GM12878 (cell line): ENCODE results near the gene CRTC2.

Source experiments
- BCL11A ChIP-seq: IDR thresholded peaks from 2 replicates; pipeline ENCODE4 v1.6.1; 2011; ENCODE audit warnings: low read depth, low read length
- BMI1 ChIP-seq: fragments of 450-650 bp; IDR thresholded peaks from 2 replicates; pipeline ENCODE4 v1.6.1; 2016; ENCODE audit warnings: mild to moderate bottlenecking, moderate library complexity, borderline replicate concordance
- CTCF ChIP-seq, 3 experiments: IDR thresholded peaks in 2 of 3; conservative IDR thresholded peaks in 1 of 3; 2 replicates each; pipeline ENCODE4 v1.5.1; 2011; ENCODE audit warnings: low read depth in 3 of 3, low read length in 3 of 3, mild to moderate bottlenecking in 3 of 3, control low read depth in 2 of 3, moderate library complexity in 2 of 3, inconsistent platforms in 1 of 3, mixed read lengths in 1 of 3; ENCODE audit not compliant: control insufficient read depth in 2 of 3, insufficient read depth in 1 of 3; ENCODE audit errors: extremely low read depth in 1 of 3
- MLLT1 ChIP-seq: fragments of 450-650 bp; IDR thresholded peaks from 2 replicates; pipeline ENCODE4 v1.6.1; 2016; ENCODE audit warnings: mild to moderate bottlenecking
- NBN ChIP-seq: fragments of 450-650 bp; IDR thresholded peaks from 2 replicates; pipeline ENCODE4 v1.6.1; 2016
- POLR2AphosphoS5 ChIP-seq: IDR thresholded peaks from 2 replicates; pipeline ENCODE4 v1.6.1; 2011; ENCODE audit warnings: mild to moderate bottlenecking, low read length, inconsistent platforms
- SKIL ChIP-seq: fragments of 450-650 bp; IDR thresholded peaks from 2 replicates; pipeline ENCODE4 v1.6.1; 2017; ENCODE audit warnings: mild to moderate bottlenecking, low read depth, inconsistent platforms; ENCODE audit not compliant: poor library complexity, severe bottlenecking
- SMARCA5 ChIP-seq: fragments of 450-650 bp; IDR thresholded peaks from 2 replicates; pipeline ENCODE4 v1.6.1; 2017; ENCODE audit warnings: mild to moderate bottlenecking
- TARDBP ChIP-seq: IDR thresholded peaks from 2 replicates; pipeline ENCODE4 v1.6.1; 2016; ENCODE audit warnings: borderline replicate concordance
- TCF7 ChIP-seq: IDR thresholded peaks from 2 replicates; pipeline ENCODE4 v1.6.1; 2014; ENCODE audit warnings: antibody characterized with exemption, borderline replicate concordance
- TF ChIP-seq, protein P1 (sequence below): IDR thresholded peaks from 2 replicates; pipeline ENCODE4 v1.6.1; 2012; ENCODE audit warnings: low read depth, low read length, improper control_type of control experiment

- TF ChIP-seq TARDBP (no peak), MLLT1 (no peak), CTCF (IDR thresholded peaks at IDR 0.05 in 2 of 3, conservative IDR thresholded peaks at IDR 0.05 in 1 of 3; ENCODE audit: control insufficient read depth in 2 of 3, extremely low read depth in 1 of 3, insufficient read depth in 1 of 3, low read depth in 3 of 3, low read length in 3 of 3) (no peak), NBN (0 out of 2 replicates have a peak, but pooled peaks have one; percentile 10), BMI1 (no peak), TCF7 (no peak), POLR2AphosphoS5 (no peak; the same call in 1 of the 2 replicates), BCL11A (no peak), SMARCA5 (no peak), SKIL (peak; percentile 86)
- TF ChIP-seq, protein P1, sequence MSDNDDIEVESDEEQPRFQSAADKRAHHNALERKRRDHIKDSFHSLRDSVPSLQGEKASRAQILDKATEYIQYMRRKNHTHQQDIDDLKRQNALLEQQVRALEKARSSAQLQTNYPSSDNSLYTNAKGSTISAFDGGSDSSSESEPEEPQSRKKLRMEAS = no peak
These were observed 5.5 kb upstream of the CRTC2 start for GRCh38 chr1:153963850-153964331.
